K562 (cell line): Measurements from ENCODE around the gene ATM. TPM values are rescaled to one million over a fixed set of nuclear protein-coding genes. Genes with fewer than 3 reads are reported as not detected.
A peak's percentile ranks its signal among the peaks of the same experiment; 100 is the strongest.

ENCODE experiments used
- ATAC-seq: fragments of 200-7000 bp; cut with Tn5 transposase; 3 replicates; pipeline ENCODE4 v1.9.1; 2020; ENCODE audit warnings: moderate library complexity
- BruUV-seq: library from RNA; stranded (reverse); fragments of 400-500 nt; replicated peaks from 2 replicates; lab custom pipeline; 2021; lab: Mats Ljungman, UMichigan
- CTCF ChIA-PET: fragments of 300-600 bp; formaldehyde crosslinking; extraction: SDS; loops from one replicate; lab custom pipeline; 2021; ENCODE audit warnings: low intra/inter-chr PET ratio; lab: Yijun Ruan, JAX
- POLR2A ChIA-PET: fragments of 300-600, 350-650 bp; sonication (Branson Sonifier 250); formaldehyde crosslinking; extraction: SDS; loops from one replicate; lab custom pipeline; 2021; ENCODE audit warnings: antibody characterized with exemption, inconsistent platforms; lab: Yijun Ruan, JAX
- DNase-seq, 4 experiments: peaks; one replicate each; pipeline versions ENCODE4 v3.0.0 to v3.0.0-alpha.2; 2011 to 2018; ENCODE audit warnings: low spot score in 3 of 4, mixed read lengths in 3 of 4; ENCODE audit errors: extremely low read depth in 1 of 4
- FAIRE-seq: peaks from 2 replicates; lab custom pipeline; 2011; peaks lifted over from hg19 to GRCh38; lab: Jason Lieb, UNC
- H2AFZ ChIP-seq: 2 replicates; pipeline ENCODE4 v1.6.0; 2011; ENCODE audit warnings: low read depth, low read length, control low read depth, inconsistent platforms
- H3K27ac ChIP-seq: fragments of 200-600 bp; 3 replicates; pipeline ENCODE4 v1.8.0; 2011; ENCODE audit warnings: low read depth, mild to moderate bottlenecking, control low read depth, inconsistent platforms, low read length, moderate library complexity, mixed read lengths; ENCODE audit errors: extremely low read depth
- H3K27me3 ChIP-seq, 2 experiments: fragments of 300-600 bp in 1 of 2; 2 replicates in 1 of 2; 3 replicates in 1 of 2; pipeline versions ENCODE4 v1.6.0 to v1.8.0; 2011; ENCODE audit warnings: inconsistent platforms in 2 of 2, low read length in 2 of 2, mild to moderate bottlenecking in 1 of 2, mixed read lengths in 1 of 2, moderate library complexity in 1 of 2; ENCODE audit not compliant: control insufficient read depth in 2 of 2, insufficient read depth in 2 of 2
- H3K36me3 ChIP-seq: fragments of 300-600 bp; 3 replicates; pipeline ENCODE4 v1.8.0; 2011; ENCODE audit warnings: mild to moderate bottlenecking, low read length, inconsistent platforms; ENCODE audit not compliant: control insufficient read depth, insufficient read depth
- H3K4me1 ChIP-seq, 2 experiments: fragments of 200-600 bp in 1 of 2; replicated peaks in 1 of 2; 2 replicates in 1 of 2; 3 replicates in 1 of 2; pipeline versions ENCODE4 v1.5.1 to v1.8.0; 2011; ENCODE audit warnings: inconsistent platforms in 2 of 2, low read length in 2 of 2, mild to moderate bottlenecking in 1 of 2, mixed read lengths in 1 of 2, moderate library complexity in 1 of 2; ENCODE audit not compliant: control insufficient read depth in 2 of 2, insufficient read depth in 2 of 2
- H3K4me2 ChIP-seq: 2 replicates; pipeline ENCODE4 v1.6.1; 2011; ENCODE audit warnings: low read length, control low read depth, inconsistent platforms, mixed read lengths; ENCODE audit not compliant: insufficient read depth
- H3K4me3 ChIP-seq: fragments of 200-600 bp; sonication (generic), shearing (Covaris generic); 2 replicates; pipeline ENCODE4 v1.5.1; 2016; ENCODE audit warnings: control low read depth, inconsistent platforms
- H3K79me2 ChIP-seq: fragments of 200-600 bp; 3 replicates; pipeline ENCODE4 v1.8.0; 2011; ENCODE audit warnings: low read length, inconsistent platforms; ENCODE audit not compliant: control insufficient read depth, insufficient read depth
- H3K9ac ChIP-seq, 2 experiments: 2 replicates each; pipeline versions ENCODE4 v1.6.0 to v1.6.1; 2011; ENCODE audit warnings: low read depth in 2 of 2, low read length in 2 of 2, control low read depth in 1 of 2, inconsistent platforms in 1 of 2, mild to moderate bottlenecking in 1 of 2, mixed read lengths in 1 of 2; ENCODE audit not compliant: insufficient read depth in 1 of 2
- H3K9me1 ChIP-seq: one replicate; pipeline ENCODE4 v1.6.0; 2011; ENCODE audit warnings: inconsistent platforms, mild to moderate bottlenecking, low read length, moderate library complexity; ENCODE audit not compliant: control insufficient read depth, insufficient read depth
- H3K9me3 ChIP-seq: replicated peaks from 2 replicates; pipeline ENCODE4 v1.5.1; 2011; ENCODE audit warnings: low read depth, low read length, inconsistent platforms; ENCODE audit not compliant: control insufficient read depth, insufficient read depth
- H4K20me1 ChIP-seq: replicated peaks from 2 replicates; pipeline ENCODE4 v1.6.1; 2011; ENCODE audit warnings: low read length, inconsistent platforms, mixed read lengths; ENCODE audit not compliant: control insufficient read depth, insufficient read depth
- C11orf30 ChIP-seq: fragments of 450-650 bp; IDR thresholded peaks from 2 replicates; pipeline ENCODE4 v1.6.1; 2016; ENCODE audit warnings: low read depth, mild to moderate bottlenecking
- MAFG ChIP-seq: fragments of 450-650 bp; conservative IDR thresholded peaks from 2 replicates; pipeline ENCODE4 v1.6.1; 2016; ENCODE audit warnings: missing genetic modification characterization, missing compliant biosample characterization
- ZNF121 ChIP-seq: sonication (generic); formaldehyde crosslinking; conservative IDR thresholded peaks from 2 replicates; pipeline ENCODE4 v1.8.0; 2022; ENCODE audit warnings: missing genetic modification reagents
- ZNF316 ChIP-seq: fragments of 450-650 bp; IDR thresholded peaks from 2 replicates; pipeline ENCODE4 v1.6.1; 2016
- ZNF512 ChIP-seq: IDR thresholded peaks from 2 replicates; pipeline ENCODE4 v1.6.1; 2016; ENCODE audit warnings: missing genetic modification characterization, missing compliant biosample characterization
- WGBS: fragments of 100-300 bp; shearing (Covaris generic); methylation state at CpG from one replicate; pipeline ENCODE4 v1.1.6; 2016; ENCODE audit warnings: low coverage, mixed read lengths; ENCODE audit not compliant: insufficient coverage; ENCODE audit errors: missing lambda C conversion rate; 5-methylcytosine and 5-hydroxymethylcytosine counted together
- in situ Hi-C: fragments of 300-500 bp; cut with MboI; formaldehyde crosslinking; loops from 4 replicates; pipeline ENCODE4 v1.15.0; 2018; ENCODE audit warnings: inconsistent platforms, mixed read lengths
- intact Hi-C: fragments of 100-400 bp; cut with micrococcal nuclease; formaldehyde crosslinking; loops from 2 replicates; pipeline ENCODE4 v1.14.2; 2022
- polyA plus RNA-seq, 8 experiments: library from polyadenylated mRNA; depleted of rRNA in 4 of 8; stranded (reverse) in 5 of 8; unstranded in 3 of 8; fragments of >200 nt; fragmentation: Nextera tagmentation in 2 of 8; fragmentation: Illumina TruSeq in 1 of 8; extraction: Ambion mirVana in 2 of 8; extraction: Trizol in 1 of 8; gene quantifications; 2 replicates each; pipeline versions ENCODE4 v1.2.1 to v1.2.3, GENCODE V29; 2011 to 2014; ENCODE audit warnings: inconsistent platforms in 1 of 8, missing spikeins in 1 of 8
- total RNA-seq, 7 experiments: library from RNA; depleted of rRNA in 6 of 7; stranded (reverse); fragments of >200 nt in 6 of 7; fragmentation: Illumina TruSeq in 2 of 7; extraction: Trizol in 2 of 7; gene quantifications; 2 replicates each; pipeline versions ENCODE4 v1.2.1 to v1.2.3, GENCODE V29; 2011 to 2021; ENCODE audit warnings: low replicate concordance in 1 of 7

Gene ATM
- total and polyA plus RNA-seq, 9 of the 15 experiments (the other 6 are each of a cell fraction or from before 2014, with no cell fraction given) = 8.3 to 46.8 (median 26.2) TPM

DNA sequence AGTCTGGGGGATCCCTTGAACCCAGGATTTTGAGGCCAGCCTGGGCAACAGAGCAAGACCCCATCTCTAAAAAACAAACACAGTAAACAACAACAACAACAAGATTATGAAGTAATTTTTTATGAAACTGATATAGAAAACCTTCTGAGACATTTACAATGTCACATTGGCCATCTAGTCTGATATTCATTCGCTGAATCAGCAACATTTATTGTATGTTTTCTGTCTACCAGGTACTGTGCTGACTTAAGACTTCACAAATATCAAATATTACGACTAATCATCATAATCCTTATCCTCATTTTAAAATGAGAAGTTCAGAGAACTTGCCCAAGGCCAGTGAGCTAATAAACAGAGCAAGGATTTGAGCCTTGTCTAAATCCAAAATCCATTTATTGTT is 120.8 kb downstream of the ATM start (continued):
- peak; percentile 41; the same call in 1 of the 2 replicates for TF ChIP-seq ZNF121
- TF ChIP-seq ZNF512 (tag) = no peak

DNA sequence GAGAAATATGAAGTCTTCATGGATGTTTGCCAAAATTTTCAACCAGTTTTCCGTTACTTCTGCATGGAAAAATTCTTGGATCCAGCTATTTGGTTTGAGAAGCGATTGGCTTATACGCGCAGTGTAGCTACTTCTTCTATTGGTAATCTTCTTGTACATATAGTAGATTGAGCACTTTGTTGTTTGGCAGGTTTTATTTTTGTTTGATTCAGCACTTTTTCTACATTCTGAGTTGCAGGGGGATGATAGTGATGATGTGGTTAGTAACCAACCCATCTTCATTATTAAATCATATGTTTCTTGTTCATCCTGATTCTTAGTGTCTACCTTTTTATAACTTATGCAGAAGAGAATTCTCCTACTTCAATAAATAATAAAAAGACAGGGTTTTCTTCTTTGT is 122.9 kb downstream of the ATM start:
- no peaks in the 10 kb centered on the region for H3K27me3 ChIP-seq
- H3K4me2 ChIP-seq = no peak overlapping the region
- peak; percentile 78 for TF ChIP-seq ZNF316
- peak; percentile 50; the same call in 1 of the 2 replicates for TF ChIP-seq C11orf30
- TF ChIP-seq ZNF121 = no peak
- peak; percentile 32; the same call in 1 of the 2 replicates for TF ChIP-seq MAFG (tag)
- no peak overlapping the region for H3K4me3 ChIP-seq
- ChIA-PET POLR2A (interaction anchor here (0.6 kb wide), 1 partner anchor 204 kb away, joined by 3 read pairs; no protein-coding TSS in a partner anchor), CTCF (no interaction called here)
- no peaks in the 10 kb centered on the region for H3K9me1 ChIP-seq
- no peaks in the 10 kb centered on the region for H4K20me1 ChIP-seq
- no peak for FAIRE-seq
- peaks cover 10% of the 10 kb centered on the region; the same call in 2 of the 3 replicates for H3K36me3 ChIP-seq
- in situ Hi-C loops = no loop called here
- peaks cover 0 to 3% of the 10 kb centered on the region in 2 experiments; a peak in 3 of 5 replicates for H3K4me1 ChIP-seq
- no peak overlapping the region for H3K9ac ChIP-seq
- H3K9me3 ChIP-seq = no peaks in the 10 kb centered on the region
- intact Hi-C loops = no loop called here
- 93% methylated on average over 4 of the region's 4 CpGs for WGBS
- BruUV-seq = no TSS peak
- H3K27ac ChIP-seq = no peak overlapping the region
- no peak for ATAC-seq
- no peaks in the 10 kb centered on the region for H3K79me2 ChIP-seq
- no peak for DNase-seq
- H2AFZ ChIP-seq = no peak overlapping the region
